Fibroblast of lung (primary cell): ENCODE data around the gene ZNF557. TPM values are rescaled to one million over a fixed set of nuclear protein-coding genes. Genes with fewer than 3 reads are reported as not detected.

ENCODE experiments used
- DNase-seq, 2 donors: peaks; one replicate each; pipeline versions ENCODE4 v3.0.0 to v3.0.0-alpha.2; 2010; ENCODE audit warnings: low read depth in 2 of 2
- H2AFZ ChIP-seq: 2 replicates; pipeline ENCODE4 v1.5.1; 2012; ENCODE audit warnings: low read length, control low read depth, inconsistent platforms
- H3K27ac ChIP-seq: 2 replicates; pipeline ENCODE4 v1.5.1; 2011; ENCODE audit warnings: low read length, control low read depth; ENCODE audit not compliant: insufficient read depth
- H3K27me3 ChIP-seq: 2 replicates; pipeline ENCODE4 v1.5.1; 2011; ENCODE audit warnings: mild to moderate bottlenecking, low read length; ENCODE audit not compliant: control insufficient read depth, insufficient read depth
- H3K36me3 ChIP-seq: 2 replicates; pipeline ENCODE4 v1.5.1; 2011; ENCODE audit warnings: low read length; ENCODE audit not compliant: control insufficient read depth, insufficient read depth
- H3K4me1 ChIP-seq: 2 replicates; pipeline ENCODE4 v1.5.1; 2011; ENCODE audit warnings: low read length; ENCODE audit not compliant: control insufficient read depth, insufficient read depth; ENCODE audit errors: extremely low read depth
- H3K4me2 ChIP-seq: 2 replicates; pipeline ENCODE4 v1.5.1; 2011; ENCODE audit warnings: low read length, control low read depth; ENCODE audit not compliant: insufficient read depth; ENCODE audit errors: extremely low read depth
- H3K4me3 ChIP-seq, 4 experiments: fragments of 200-600 bp in 1 of 4; sonication (generic) in 1 of 4; replicated peaks in 1 of 4; 2 replicates each; pipeline ENCODE4 v1.5.1; 2011 to 2016; ENCODE audit warnings: low read length in 4 of 4, low read depth in 3 of 4, mild to moderate bottlenecking in 3 of 4, control low read depth in 2 of 4, inconsistent platforms in 1 of 4, mixed read lengths in 1 of 4; ENCODE audit not compliant: insufficient read depth in 1 of 4; ENCODE audit errors: control extremely low read depth in 1 of 4
- H3K79me2 ChIP-seq: 2 replicates; pipeline ENCODE4 v1.5.1; 2012; ENCODE audit warnings: mild to moderate bottlenecking, low read length, inconsistent platforms; ENCODE audit not compliant: control insufficient read depth, insufficient read depth
- H3K9ac ChIP-seq: 2 replicates; pipeline ENCODE4 v1.5.1; 2011; ENCODE audit warnings: mild to moderate bottlenecking, low read length, control low read depth; ENCODE audit not compliant: insufficient read depth
- H3K9me3 ChIP-seq: 2 replicates; pipeline ENCODE4 v1.5.1; 2012; ENCODE audit warnings: low read depth, low read length; ENCODE audit not compliant: control insufficient read depth, insufficient read depth
- H4K20me1 ChIP-seq: 2 replicates; pipeline ENCODE4 v1.5.1; 2011; ENCODE audit warnings: low read length; ENCODE audit not compliant: control insufficient read depth, insufficient read depth; ENCODE audit errors: extremely low read depth
- EZH2 ChIP-seq: IDR thresholded peaks from 2 replicates; pipeline ENCODE4 v1.5.1; 2012; ENCODE audit warnings: low read length, control low read depth, mild to moderate bottlenecking; ENCODE audit errors: missing control alignments
- polyA plus RNA-seq, 2 donors: library from polyadenylated mRNA; depleted of rRNA in 1 of 2; stranded (reverse) in 1 of 2; unstranded in 1 of 2; fragments of >200 nt; gene quantifications; 2 replicates each; pipeline ENCODE4 v1.2.1, GENCODE V29; 2011 to 2012; ENCODE audit warnings: missing spikeins in 1 of 2
- total RNA-seq: library from RNA; depleted of rRNA; stranded (reverse); fragments of >200 nt; gene quantifications from 2 replicates; pipeline ENCODE4 v1.2.1, GENCODE V29; 2014
- TF ChIP-seq, protein P1 (sequence below), 2 donors: IDR thresholded peaks in 1 of 2; conservative IDR thresholded peaks in 1 of 2; 1 replicate in 1 of 2; 2 replicates in 1 of 2; pipeline ENCODE4 v1.5.1; 2011 to 2012; ENCODE audit warnings: low read length in 2 of 2, control low read depth in 1 of 2, inconsistent platforms in 1 of 2, low read depth in 1 of 2, mild to moderate bottlenecking in 1 of 2

ZNF557 gene
- total and polyA plus RNA-seq, 2 donors (not counting 1 experiment from before 2014, with no cell fraction given) = 2.9 to 18.3 TPM

- Histone ChIP-seq H4K20me1 (no peaks in the 10 kb centered on the region), H3K9me3 (peaks cover 7% of the 10 kb centered on the region), H3K79me2 (no peaks in the 10 kb centered on the region), H3K9ac (no peak overlapping the region), H3K27me3 (no peaks in the 10 kb centered on the region), H3K27ac (no peak overlapping the region), H2AFZ (no peak overlapping the region), H3K4me3 (no peak overlapping the region), H3K4me2 (no peak overlapping the region), H3K4me1 (no peaks in the 10 kb centered on the region), H3K36me3 (peaks cover 41% of the 10 kb centered on the region)
- DNase-seq = no peak
- TF ChIP-seq, protein P1, sequence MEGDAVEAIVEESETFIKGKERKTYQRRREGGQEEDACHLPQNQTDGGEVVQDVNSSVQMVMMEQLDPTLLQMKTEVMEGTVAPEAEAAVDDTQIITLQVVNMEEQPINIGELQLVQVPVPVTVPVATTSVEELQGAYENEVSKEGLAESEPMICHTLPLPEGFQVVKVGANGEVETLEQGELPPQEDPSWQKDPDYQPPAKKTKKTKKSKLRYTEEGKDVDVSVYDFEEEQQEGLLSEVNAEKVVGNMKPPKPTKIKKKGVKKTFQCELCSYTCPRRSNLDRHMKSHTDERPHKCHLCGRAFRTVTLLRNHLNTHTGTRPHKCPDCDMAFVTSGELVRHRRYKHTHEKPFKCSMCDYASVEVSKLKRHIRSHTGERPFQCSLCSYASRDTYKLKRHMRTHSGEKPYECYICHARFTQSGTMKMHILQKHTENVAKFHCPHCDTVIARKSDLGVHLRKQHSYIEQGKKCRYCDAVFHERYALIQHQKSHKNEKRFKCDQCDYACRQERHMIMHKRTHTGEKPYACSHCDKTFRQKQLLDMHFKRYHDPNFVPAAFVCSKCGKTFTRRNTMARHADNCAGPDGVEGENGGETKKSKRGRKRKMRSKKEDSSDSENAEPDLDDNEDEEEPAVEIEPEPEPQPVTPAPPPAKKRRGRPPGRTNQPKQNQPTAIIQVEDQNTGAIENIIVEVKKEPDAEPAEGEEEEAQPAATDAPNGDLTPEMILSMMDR (conservative IDR thresholded peaks at IDR 0.05 in 1 of 2, IDR thresholded peaks at IDR 0.05 in 1 of 2; ENCODE audit: low read depth in 1 of 2, low read length in 2 of 2) = no peak
- TF ChIP-seq EZH2 = no peak
Measured at GRCh38 chr19:7076151-7076550, 6.6 kb downstream of the ZNF557 start.

- Histone ChIP-seq H3K4me3 (no peak overlapping the region), H3K27ac (no peak overlapping the region), H3K4me1 (no peaks in the 10 kb centered on the region), H3K79me2 (no peaks in the 10 kb centered on the region), H3K4me2 (no peak overlapping the region), H4K20me1 (no peaks in the 10 kb centered on the region), H3K9me3 (peaks cover 16% of the 10 kb centered on the region), H3K36me3 (peaks cover 44% of the 10 kb centered on the region), H3K27me3 (no peaks in the 10 kb centered on the region), H3K9ac (no peak overlapping the region), H2AFZ (no peak overlapping the region)
- no peak for DNase-seq
- no peak for TF ChIP-seq EZH2
- TF ChIP-seq, protein P1 (conservative IDR thresholded peaks at IDR 0.05 in 1 of 2, IDR thresholded peaks at IDR 0.05 in 1 of 2; ENCODE audit: low read depth in 1 of 2, low read length in 2 of 2) = no peak
Measured at GRCh38 chr19:7078008-7078407, 8.5 kb downstream of the ZNF557 start.

- H3K4me2 ChIP-seq = no peak overlapping the region
- H2AFZ ChIP-seq = no peak overlapping the region
- no peaks in the 10 kb centered on the region for H3K79me2 ChIP-seq
- peaks cover 26% of the 10 kb centered on the region for H3K9me3 ChIP-seq
- H3K36me3 ChIP-seq = peaks cover 28% of the 10 kb centered on the region
- TF ChIP-seq, protein P1 (conservative IDR thresholded peaks at IDR 0.05 in 1 of 2, IDR thresholded peaks at IDR 0.05 in 1 of 2; ENCODE audit: low read depth in 1 of 2, low read length in 2 of 2) = no peak
- no peak for TF ChIP-seq EZH2
- no peak overlapping the region for H3K9ac ChIP-seq
- peak; percentile 39 to 64 for DNase-seq
- no peak overlapping the region for H3K27ac ChIP-seq
- H3K4me1 ChIP-seq = no peaks in the 10 kb centered on the region
- no peak overlapping the region for H3K4me3 ChIP-seq
- no peaks in the 10 kb centered on the region for H3K27me3 ChIP-seq
- H4K20me1 ChIP-seq = no peaks in the 10 kb centered on the region
Measured at GRCh38 chr19:7083076-7083956, 13.8 kb downstream of the ZNF557 start.
